COLO829 (cell line): ENCODE data around the gene TPH2.
A peak's percentile ranks its signal among the peaks of the same experiment; 100 is the strongest.

ENCODE experiments used
- DNase-seq: peaks from one replicate; pipeline ENCODE4 v3.0.0; 2012; ENCODE audit warnings: low spot score

Gene TPH2

GRCh38 chr12:72033991-72034390 is 95.3 kb downstream of the TPH2 start:
- DNase-seq, result no peak

DNA sequence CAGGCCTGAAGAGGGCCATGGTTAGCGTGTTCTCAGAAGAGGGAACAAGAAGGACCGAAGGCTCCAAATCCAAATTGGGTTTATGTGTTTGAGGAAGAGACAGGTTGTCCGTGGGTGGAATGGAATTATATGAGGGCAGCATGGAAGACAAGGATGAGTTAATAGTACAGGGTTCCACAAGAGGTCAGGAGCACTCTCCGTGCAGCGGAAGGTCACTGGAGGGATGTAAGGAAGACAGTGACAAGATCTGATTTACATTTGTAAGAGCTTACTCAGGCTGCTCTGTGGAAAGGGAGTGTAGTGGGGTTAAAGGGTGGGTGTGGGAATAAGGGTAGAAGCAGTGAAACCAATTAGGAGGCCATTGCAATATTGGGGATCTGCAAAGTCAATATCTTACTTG is 97.0 kb downstream of the TPH2 start:
- DNase-seq, result no peak

GRCh38 chr12:72036393-72036792 is 97.7 kb downstream of the TPH2 start:
- no peak for DNase-seq

- DNase-seq, result no peak
Measured at GRCh38 chr12:72037006-72037795, 98.6 kb downstream of the TPH2 start.

GRCh38 chr12:72041811-72042210 is 103.2 kb downstream of the TPH2 start:
- DNase-seq, result no peak

GRCh38 chr12:72053604-72054003 is 115.0 kb downstream of the TPH2 start:
- no peak for DNase-seq

- no peak for DNase-seq
Measured at GRCh38 chr12:72054511-72054910, 115.9 kb downstream of the TPH2 start.

DNA sequence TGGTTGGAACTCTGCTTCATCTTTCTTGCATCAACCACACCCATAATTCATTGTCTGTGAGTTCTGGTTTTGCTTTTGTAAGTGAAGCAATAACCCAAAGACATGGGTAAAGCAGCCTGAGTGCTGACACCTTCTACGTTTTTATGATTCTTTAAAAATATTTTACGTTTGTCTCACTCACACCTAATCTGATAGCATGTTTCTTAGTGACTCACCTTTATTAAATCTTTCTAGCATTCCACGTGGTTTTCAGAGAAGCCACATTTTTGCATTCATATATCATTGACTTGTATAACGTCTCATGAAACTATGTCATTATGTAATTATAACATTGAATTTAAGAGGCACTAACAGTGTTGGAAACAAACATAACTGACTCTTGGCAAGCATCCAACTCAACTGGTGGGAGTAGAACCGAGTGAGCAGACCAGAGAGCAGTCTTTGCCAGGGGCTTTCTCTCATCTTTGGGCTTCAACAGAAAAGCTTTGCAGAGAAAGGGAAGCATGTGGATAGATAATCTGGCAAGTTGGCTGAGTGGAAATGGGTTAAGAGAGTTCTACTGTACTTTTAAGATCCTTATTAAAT is 118.8 kb downstream of the TPH2 start:
- no peak for DNase-seq

DNA sequence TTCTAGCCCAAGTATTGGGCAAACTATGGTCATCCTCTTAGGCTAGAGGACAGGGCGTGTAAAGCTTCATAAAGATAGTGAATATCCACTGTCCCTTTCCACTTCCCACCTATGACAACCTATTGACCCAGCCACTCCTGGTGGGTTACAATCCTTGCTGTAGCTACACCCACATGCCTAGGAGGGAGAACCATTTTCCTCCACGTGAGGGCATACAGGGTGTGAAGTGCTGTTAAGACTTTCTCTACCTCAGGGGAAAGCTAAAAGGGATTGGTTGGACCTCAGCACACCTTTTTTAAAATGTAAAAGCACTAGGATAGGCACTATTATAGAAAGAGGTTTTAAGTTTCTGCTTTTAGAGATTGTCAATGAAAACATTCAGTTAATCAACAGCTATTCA is 124.4 kb downstream of the TPH2 start:
- no peak for DNase-seq

- DNase-seq, result no peak
Measured at GRCh38 chr12:72071030-72071429, 132.4 kb downstream of the TPH2 start.

DNA sequence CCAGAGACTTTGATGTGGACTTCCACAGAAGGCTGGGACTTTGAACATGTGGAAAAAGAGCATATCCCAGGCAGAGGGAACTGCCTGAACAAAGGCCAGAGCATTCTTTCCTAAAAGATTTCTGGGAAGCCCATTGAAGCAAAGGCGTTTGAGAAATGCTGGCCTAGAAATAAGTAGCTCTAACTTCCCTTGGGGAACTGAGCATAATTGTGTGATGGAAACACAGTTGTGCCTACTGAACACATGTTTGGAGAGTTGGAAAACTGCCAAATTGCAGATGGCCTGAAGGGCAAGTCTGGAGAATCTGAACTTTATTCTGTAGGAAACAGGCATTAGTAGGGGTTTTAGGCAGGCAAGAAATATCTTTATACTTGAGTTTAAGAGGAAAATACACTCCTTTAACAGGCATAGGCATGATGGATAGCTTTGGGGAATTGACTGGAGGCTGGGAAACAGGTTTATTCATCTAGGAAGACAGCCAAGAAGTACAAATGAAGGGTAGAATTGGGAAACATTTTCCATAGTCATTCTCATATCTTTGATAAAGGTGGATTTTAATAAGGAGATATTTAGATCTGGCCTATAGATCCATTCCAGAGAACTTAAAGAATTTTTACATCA is 134.1 kb downstream of the TPH2 start:
- peak; percentile 13 for DNase-seq

DNA sequence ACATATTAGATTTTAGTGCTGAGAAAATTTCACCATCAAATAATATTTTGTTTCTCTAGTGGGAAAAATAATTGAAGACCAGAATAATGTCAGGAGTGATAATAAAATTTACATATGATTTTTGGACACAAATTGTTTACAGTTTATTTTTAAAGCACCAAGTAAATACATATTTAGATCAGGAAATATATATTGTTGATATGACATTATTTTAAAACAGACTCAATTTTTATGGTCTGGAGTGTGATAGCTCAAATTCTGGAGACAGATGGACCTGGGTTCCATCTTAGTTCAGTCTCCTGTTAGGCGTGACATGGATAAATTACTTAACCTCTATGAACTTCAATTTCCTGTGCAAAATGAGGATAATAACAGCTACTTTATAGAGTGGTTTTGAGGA is 135.4 kb downstream of the TPH2 start:
- no peak for DNase-seq

GRCh38 chr12:72074956-72075355 is 136.3 kb downstream of the TPH2 start:
- no peak for DNase-seq

DNA sequence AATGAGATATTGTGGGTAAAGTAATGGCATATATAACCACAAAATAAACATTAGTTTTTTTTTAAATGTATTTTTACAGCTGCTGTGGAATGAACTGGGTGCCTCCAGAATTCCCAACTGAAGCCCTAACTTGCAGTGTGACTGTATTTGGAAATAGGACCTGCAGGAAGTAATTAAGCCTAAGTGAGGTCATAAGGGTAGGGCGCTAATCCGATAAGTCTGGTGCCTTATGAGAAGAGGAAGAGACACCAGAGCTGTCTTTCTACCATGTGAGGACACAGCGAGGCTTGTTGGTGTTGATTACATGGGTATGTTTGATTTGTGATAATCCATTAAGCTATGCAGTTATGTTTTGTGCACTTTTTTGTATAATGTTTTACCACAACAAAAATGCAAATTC is 136.8 kb downstream of the TPH2 start:
- DNase-seq, result no peak

GRCh38 chr12:72075891-72076557 is 137.4 kb downstream of the TPH2 start:
- no peak for DNase-seq

DNA sequence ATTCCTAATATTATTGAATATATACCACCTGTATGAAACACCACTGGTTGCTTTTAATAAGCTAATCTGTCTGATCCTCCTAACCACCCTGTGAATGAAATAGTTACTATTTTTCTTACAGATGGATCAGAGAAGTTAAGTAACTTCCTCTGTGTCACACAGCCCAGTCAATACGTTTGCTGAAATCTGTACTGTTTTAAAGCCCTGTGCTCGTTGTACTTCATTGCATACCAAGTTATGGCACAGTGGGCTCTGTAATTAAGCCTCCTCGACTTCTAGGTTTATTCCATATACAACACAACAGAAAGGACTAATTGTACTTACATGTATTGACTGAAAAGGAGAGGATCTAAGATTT is 137.9 kb downstream of the TPH2 start:
- DNase-seq, result no peak

DNA sequence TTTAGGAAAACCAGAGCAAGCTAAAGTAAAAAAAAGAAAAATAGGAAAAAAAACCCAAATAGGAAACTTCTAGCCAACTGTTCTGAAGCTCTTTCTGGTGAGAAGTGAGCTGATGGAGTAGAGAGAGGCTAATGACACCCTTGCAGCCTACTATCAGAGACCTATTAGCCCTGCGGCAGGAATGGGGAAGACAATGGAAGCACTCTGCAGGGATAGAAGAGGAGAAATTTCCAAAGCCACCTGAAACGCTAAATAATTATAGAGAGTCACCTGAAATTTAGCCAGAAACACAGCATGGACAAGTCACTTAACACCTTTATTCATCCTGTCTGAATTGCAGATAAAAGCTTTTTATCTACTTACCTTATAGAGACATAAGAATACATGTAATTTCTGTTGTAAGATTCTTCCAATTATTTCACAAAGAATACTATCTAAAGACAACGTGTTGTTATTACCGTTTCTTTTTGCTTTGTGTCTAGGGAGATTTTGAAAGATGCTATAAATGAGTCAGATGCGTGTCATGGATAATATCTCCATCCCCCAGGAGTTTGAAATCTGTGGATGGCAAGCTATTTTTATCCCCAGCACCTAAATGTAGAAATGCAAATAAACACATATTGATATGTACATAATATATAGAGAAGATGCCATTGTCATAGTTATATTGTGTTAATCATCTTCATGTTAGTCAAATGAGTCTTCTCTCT is 138.6 kb downstream of the TPH2 start:
- no peak for DNase-seq

GRCh38 chr12:72081777-72082176 is 143.1 kb downstream of the TPH2 start:
- no peak for DNase-seq
